Activated CD8-positive, alpha-beta T cell treated with anti-CD3 and anti-CD28 coated beads for 36 hours (primary cell): Measurements from ENCODE around the gene GRPEL1. TPM values are rescaled to one million over a fixed set of nuclear protein-coding genes. Genes with fewer than 3 reads are reported as not detected.

Experiments
- ATAC-seq: fragments of 200-7000 bp; cut with Tn5 transposase; one replicate; pipeline ENCODE4 v1.10.0; 2021; ENCODE audit warnings: mild to moderate bottlenecking, moderate library complexity
- CTCF ChIA-PET: fragments of 350-600 bp; sonication (Branson Sonifier 250); formaldehyde crosslinking; loops from one replicate; lab custom pipeline; 2021; ENCODE audit warnings: antibody characterized with exemption; lab: Charles Lee
- POLR2A ChIA-PET: fragments of 350-600 bp; sonication (Branson Sonifier 250); formaldehyde crosslinking; loops from one replicate; lab custom pipeline; 2021; ENCODE audit warnings: antibody characterized with exemption; lab: Charles Lee
- DNase-seq: peaks from one replicate; pipeline ENCODE4 v3.0.0-alpha.2; 2020
- H3K27ac Mint-ChIP-seq: one replicate; pipeline ENCODE4 v1.8.0; 2021; ENCODE audit warnings: mild to moderate bottlenecking, mixed read lengths
- H3K27me3 Mint-ChIP-seq: one replicate; pipeline ENCODE4 v1.8.0; 2021; ENCODE audit warnings: mixed read lengths
- H3K36me3 Mint-ChIP-seq: one replicate; pipeline ENCODE4 v1.8.0; 2021; ENCODE audit warnings: low read depth, mixed read lengths
- H3K4me1 Mint-ChIP-seq: one replicate; pipeline ENCODE4 v1.8.0; 2021; ENCODE audit warnings: low read depth, mixed read lengths
- H3K4me3 Mint-ChIP-seq: one replicate; pipeline ENCODE4 v1.8.0; 2021; ENCODE audit warnings: mild to moderate bottlenecking, moderate library complexity, mixed read lengths
- H3K9me3 Mint-ChIP-seq: one replicate; pipeline ENCODE4 v1.8.0; 2021; ENCODE audit warnings: mixed read lengths
- CTCF ChIP-seq: fragments of 200-600 bp; IDR thresholded peaks from one replicate; pipeline ENCODE4 v1.8.0; 2022; ENCODE audit warnings: antibody characterized with exemption, mild to moderate bottlenecking
- intact Hi-C: fragments of 100-400 bp; cut with micrococcal nuclease; formaldehyde crosslinking; loops from one replicate; pipeline ENCODE4 v1.10.0; 2022
- total RNA-seq, 2 experiments: library from RNA; stranded (reverse); gene quantifications; one replicate each; pipeline ENCODE4 v1.2.3, GENCODE V29; 2021

The GRPEL1 gene
- total RNA-seq = 10 to 100 TPM; 82.4 to 84.5 TPM

- no peak for TF ChIP-seq CTCF
- Mint-ChIP-seq H3K36me3 (peaks cover 41% of the 10 kb centered on the region), H3K9me3 (no peaks in the 10 kb centered on the region), H3K4me1 (peaks cover 42% of the 10 kb centered on the region), H3K4me3 (peak within 1 kb of the TSS; percentile 91), H3K27ac (peak within 1 kb of the TSS; percentile 92), H3K27me3 (peaks cover 1% of the 10 kb centered on the region)
- DNase-seq (peak; percentile 100), ATAC-seq (peak; percentile 95)
- intact Hi-C loops = loop anchor here (2.0 to 5.0 kb wide), 2 partner anchors 25 to 150 kb away; partner anchors contain the start of gene TADA2B
- POLR2A ChIA-PET = interaction anchor here (0.7 to 7.3 kb wide), 29 partner anchors 9 to 844 kb away, joined by 3 to 123 read pairs (median 4); partner anchors contain the start of genes BLOC1S4, MRFAP1 and TADA2B
- CTCF ChIA-PET = interaction anchor here (1.1 to 5.1 kb wide), 16 partner anchors 9 to 350 kb away, joined by 3 to 92 read pairs (median 6); partner anchors contain the start of genes TADA2B and TBC1D14
These were observed at the start of gene GRPEL1 for GRCh38 chr4:7067452-7068278. Gene GRPEL1, minus strand, starts transcription at chr4:7068064. Its CDS starts 32 bp downstream, at chr4:7068032.

- DNase-seq (no peak), ATAC-seq (no peak)
- TF ChIP-seq CTCF = no peak
- intact Hi-C loops = no loop called here
- Mint-ChIP-seq H3K27me3 (peaks cover 15% of the 10 kb centered on the region), H3K27ac (no peak overlapping the region), H3K4me3 (no peak overlapping the region), H3K4me1 (no peaks in the 10 kb centered on the region), H3K9me3 (no peaks in the 10 kb centered on the region), H3K36me3 (no peaks in the 10 kb centered on the region)
- ChIA-PET CTCF (no interaction called here), POLR2A (no interaction called here)
These were observed 48.8 kb upstream of the GRPEL1 start for GRCh38 chr4:7116705-7117104.

- CTCF ChIA-PET = no interaction called here
- Mint-ChIP-seq H3K36me3 (no peaks in the 10 kb centered on the region), H3K27ac (no peak overlapping the region), H3K9me3 (no peaks in the 10 kb centered on the region), H3K27me3 (peaks cover 15% of the 10 kb centered on the region), H3K4me1 (no peaks in the 10 kb centered on the region), H3K4me3 (no peak overlapping the region)
- TF ChIP-seq CTCF = no peak
- no peak for ATAC-seq
- POLR2A ChIA-PET = no interaction called here
- intact Hi-C loops = no loop called here
- DNase-seq = no peak
These were observed 47.9 kb upstream of the GRPEL1 start for GRCh38 chr4:7115557-7116340.

GRCh38 chr4:7112656-7113055 is 44.8 kb upstream of the GRPEL1 start:
- intact Hi-C loops = no loop called here
- CTCF ChIA-PET = interaction anchor here (1.5 kb wide), 1 partner anchor 10 kb away, joined by 4 read pairs; no protein-coding TSS in a partner anchor
- H3K36me3 Mint-ChIP-seq = no peaks in the 10 kb centered on the region
- POLR2A ChIA-PET = no interaction called here
- H3K27me3 Mint-ChIP-seq = peaks cover 2% of the 10 kb centered on the region
- H3K27ac Mint-ChIP-seq = no peak overlapping the region
- DNase-seq (no peak), ATAC-seq (no peak)
- no peak for TF ChIP-seq CTCF
- H3K4me1 Mint-ChIP-seq = no peaks in the 10 kb centered on the region
- H3K9me3 Mint-ChIP-seq = no peaks in the 10 kb centered on the region
- H3K4me3 Mint-ChIP-seq = no peak overlapping the region
